ENCODE results near the gene PHGDH. TPM values are rescaled to one million over a fixed set of nuclear protein-coding genes. Genes with fewer than 3 reads are reported as not detected.

Gene PHGDH
- total RNA-seq, 4 donors from 2014 or later = 16.7 to 34.9 (median 26.4) TPM

DNA sequence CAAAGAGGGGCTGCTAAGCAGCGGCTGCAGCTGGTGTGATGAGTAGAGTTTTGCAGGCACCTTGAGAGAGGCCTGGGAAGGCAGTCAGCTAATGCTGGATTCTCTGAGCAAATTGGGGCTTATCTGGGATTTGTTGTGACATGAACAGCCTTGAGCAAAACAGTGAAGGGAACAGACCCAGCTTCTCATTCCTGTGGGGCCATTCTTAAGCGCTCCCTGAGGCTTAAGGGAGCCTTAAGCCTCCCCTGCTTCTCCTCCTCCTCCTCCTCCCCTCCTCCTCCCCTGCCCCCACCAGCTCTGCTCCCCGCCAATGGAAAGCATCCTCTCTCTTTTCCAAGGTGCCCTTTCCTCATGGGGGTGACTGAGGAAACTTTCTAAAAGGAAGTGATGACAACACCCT lies 35.7 kb downstream of the PHGDH start:
- 48 to 53% methylated on average over 2 of the region's 3 CpGs for WGBS, 2 donors (ENCODE audit: low coverage in 1 of 2)
- ATAC-seq = no peak

DNA sequence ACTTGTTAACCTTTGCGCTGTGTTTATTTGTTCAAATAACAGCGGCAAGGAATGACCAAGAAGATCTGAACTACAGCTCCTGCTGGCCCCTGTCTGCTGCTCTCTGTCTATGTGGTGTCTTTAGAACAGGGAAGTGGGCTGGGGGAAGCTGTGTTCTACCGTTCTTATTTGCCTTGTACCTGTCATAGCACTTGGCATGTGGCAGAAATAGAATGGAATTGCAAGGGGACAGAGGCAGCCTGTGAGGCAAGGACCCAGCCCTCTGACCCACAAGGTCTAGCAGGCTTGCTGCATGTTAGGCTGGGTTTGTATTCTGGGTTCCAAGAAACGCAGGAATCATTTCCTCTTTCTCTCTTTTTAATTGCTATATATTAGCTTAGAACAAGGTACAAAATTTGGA lies 36.3 kb downstream of the PHGDH start:
- no peaks in the 10 kb centered on the region for H3K9me3 ChIP-seq
- H3K27ac ChIP-seq = no peak overlapping the region
- ATAC-seq = no peak
- H3K27me3 ChIP-seq = no peaks in the 10 kb centered on the region
- no peak overlapping the region for H3K4me3 ChIP-seq
- TF ChIP-seq POLR2A (IDR thresholded peaks at IDR 0.05) = no peak
- H3K36me3 ChIP-seq = no peaks in the 10 kb centered on the region
- H3K4me1 ChIP-seq = peaks cover 0 to 14% (median 6%) of the 10 kb centered on the region in 3 donors
- 53 to 63% methylated on average over 3 to 4 of the region's 4 CpGs for WGBS, 2 donors (ENCODE audit: low coverage in 1 of 2)

More for the DNA sequence above, 35.7 kb downstream of the PHGDH start:
- no peak overlapping the region for H3K4me3 ChIP-seq
- peaks cover 0 to 20% (median 12%) of the 10 kb centered on the region in 3 donors for H3K4me1 ChIP-seq
- no peak overlapping the region for H3K27ac ChIP-seq
- no peaks in the 10 kb centered on the region for H3K36me3 ChIP-seq
- no peaks in the 10 kb centered on the region for H3K27me3 ChIP-seq
- H3K9me3 ChIP-seq = no peaks in the 10 kb centered on the region
- TF ChIP-seq POLR2AphosphoS5 (IDR thresholded peaks at IDR 0.05) (no peak), EP300 (IDR thresholded peaks at IDR 0.05) (no peak), POLR2A (IDR thresholded peaks at IDR 0.05) (no peak)
- TF ChIP-seq, protein P1, sequence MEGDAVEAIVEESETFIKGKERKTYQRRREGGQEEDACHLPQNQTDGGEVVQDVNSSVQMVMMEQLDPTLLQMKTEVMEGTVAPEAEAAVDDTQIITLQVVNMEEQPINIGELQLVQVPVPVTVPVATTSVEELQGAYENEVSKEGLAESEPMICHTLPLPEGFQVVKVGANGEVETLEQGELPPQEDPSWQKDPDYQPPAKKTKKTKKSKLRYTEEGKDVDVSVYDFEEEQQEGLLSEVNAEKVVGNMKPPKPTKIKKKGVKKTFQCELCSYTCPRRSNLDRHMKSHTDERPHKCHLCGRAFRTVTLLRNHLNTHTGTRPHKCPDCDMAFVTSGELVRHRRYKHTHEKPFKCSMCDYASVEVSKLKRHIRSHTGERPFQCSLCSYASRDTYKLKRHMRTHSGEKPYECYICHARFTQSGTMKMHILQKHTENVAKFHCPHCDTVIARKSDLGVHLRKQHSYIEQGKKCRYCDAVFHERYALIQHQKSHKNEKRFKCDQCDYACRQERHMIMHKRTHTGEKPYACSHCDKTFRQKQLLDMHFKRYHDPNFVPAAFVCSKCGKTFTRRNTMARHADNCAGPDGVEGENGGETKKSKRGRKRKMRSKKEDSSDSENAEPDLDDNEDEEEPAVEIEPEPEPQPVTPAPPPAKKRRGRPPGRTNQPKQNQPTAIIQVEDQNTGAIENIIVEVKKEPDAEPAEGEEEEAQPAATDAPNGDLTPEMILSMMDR (IDR thresholded peaks at IDR 0.05) = no peak

DNA sequence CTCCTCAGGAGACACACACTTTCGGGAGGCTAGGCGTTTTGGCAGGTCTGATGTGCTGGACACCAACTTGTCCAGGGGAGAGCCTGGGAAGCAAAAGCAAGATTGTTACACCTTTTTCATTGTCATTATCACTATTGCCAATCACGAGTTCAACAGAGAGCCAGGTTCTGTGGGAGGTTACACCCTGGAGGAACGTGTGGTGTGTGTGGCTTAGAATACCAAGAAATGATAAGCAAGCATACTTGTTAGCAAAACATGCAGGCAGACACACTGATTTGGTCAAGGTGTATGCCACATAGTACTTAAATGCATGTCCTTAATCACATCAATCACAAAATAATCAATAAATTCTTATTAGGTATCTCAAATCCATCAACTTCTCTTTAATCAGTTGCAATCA lies 40.9 kb downstream of the PHGDH start:
- WGBS, 2 donors (ENCODE audit: low coverage in 1 of 2) = 89 to 96% methylated on average over 2 to 4 of the region's 4 CpGs
- no peaks in the 10 kb centered on the region for H3K9me3 ChIP-seq
- no peaks in the 10 kb centered on the region for H3K36me3 ChIP-seq
- no peak for TF ChIP-seq POLR2A (IDR thresholded peaks at IDR 0.05)
- TF ChIP-seq, protein P1 (IDR thresholded peaks at IDR 0.05) = no peak
- TF ChIP-seq EP300 (IDR thresholded peaks at IDR 0.05) = no peak
- no peak for TF ChIP-seq POLR2AphosphoS5 (IDR thresholded peaks at IDR 0.05)
- H3K4me3 ChIP-seq = no peak overlapping the region
- no peak overlapping the region for H3K27ac ChIP-seq
- no peaks in the 10 kb centered on the region for H3K27me3 ChIP-seq
- no peak for ATAC-seq
- peaks cover 0 to 7% (median 0%) of the 10 kb centered on the region in 3 donors for H3K4me1 ChIP-seq

DNA sequence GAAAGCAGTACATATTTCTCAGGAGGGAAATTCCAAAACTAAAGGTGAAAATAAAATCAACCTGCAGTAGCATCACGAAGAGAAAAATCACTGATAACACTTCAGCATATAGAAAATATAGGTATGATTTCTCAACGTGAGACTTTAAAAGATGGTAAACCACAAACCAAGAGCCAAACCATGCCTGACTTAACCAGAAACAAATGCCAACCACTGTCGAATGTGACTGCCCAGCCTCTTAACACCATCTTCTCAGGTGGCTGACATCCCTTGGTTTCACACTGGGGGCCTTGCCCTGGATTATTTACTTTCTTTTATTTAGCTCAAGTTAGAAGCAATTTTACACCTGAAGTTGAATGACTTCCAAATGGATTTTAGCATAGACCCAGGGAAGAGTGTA lies 46.9 kb downstream of the PHGDH start:
- no peaks in the 10 kb centered on the region for H3K36me3 ChIP-seq
- H3K27ac ChIP-seq = no peak overlapping the region
- no peak for ATAC-seq
- H3K9me3 ChIP-seq = no peaks in the 10 kb centered on the region
- TF ChIP-seq POLR2A (IDR thresholded peaks at IDR 0.05) = no peak
- TF ChIP-seq, protein P1 (IDR thresholded peaks at IDR 0.05) = no peak
- no peak for TF ChIP-seq EP300 (IDR thresholded peaks at IDR 0.05)
- no peak for TF ChIP-seq POLR2AphosphoS5 (IDR thresholded peaks at IDR 0.05)
- WGBS, 2 donors (ENCODE audit: low coverage in 1 of 2) = 72 to 89% methylated on average over 3 of the region's 3 CpGs
- H3K4me1 ChIP-seq = peaks cover 0 to 9% (median 0%) of the 10 kb centered on the region in 3 donors
- H3K4me3 ChIP-seq = no peak overlapping the region
- no peaks in the 10 kb centered on the region for H3K27me3 ChIP-seq

DNA sequence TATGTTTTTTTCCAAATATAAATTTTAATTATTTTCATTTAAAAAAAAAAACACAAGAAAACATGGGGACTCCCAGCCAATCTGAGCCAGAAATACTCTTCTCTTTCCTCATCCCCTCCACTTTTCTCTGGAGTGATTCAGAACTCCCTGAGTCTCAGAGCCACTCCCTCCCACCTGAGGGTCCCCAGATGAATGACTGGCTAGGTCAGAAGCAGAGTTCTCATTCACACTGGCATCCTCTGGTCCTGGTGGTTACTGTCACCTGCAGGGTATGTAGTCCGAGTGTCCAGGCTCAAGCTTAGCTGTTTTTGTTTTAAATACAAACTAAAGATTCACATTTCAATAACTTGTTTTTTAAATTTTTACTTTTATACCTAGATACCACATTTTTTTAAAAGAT lies 50.7 kb downstream of the PHGDH start:
- Histone ChIP-seq H3K36me3 (no peaks in the 10 kb centered on the region), H3K9me3 (peaks cover 0 to 6% (median 0%) of the 10 kb centered on the region in 3 donors), H3K27ac (no peak overlapping the region), H3K27me3 (no peaks in the 10 kb centered on the region), H3K4me3 (no peak overlapping the region), H3K4me1 (peaks cover 0 to 21% (median 7%) of the 10 kb centered on the region in 3 donors)
- WGBS, 2 donors (ENCODE audit: low coverage in 1 of 2) = 92 to 100% methylated on average over 1 of the region's 1 CpG
- no peak for ATAC-seq
- TF ChIP-seq, protein P1 (IDR thresholded peaks at IDR 0.05) = no peak
- TF ChIP-seq POLR2AphosphoS5 (IDR thresholded peaks at IDR 0.05) = no peak
- no peak for TF ChIP-seq EP300 (IDR thresholded peaks at IDR 0.05)
- TF ChIP-seq POLR2A (IDR thresholded peaks at IDR 0.05) = no peak
